Measurements from ENCODE around the gene TSC22D1.
"Not testable (repeated sequence)": the region's sequence is repeated elsewhere in the genome, so short reads cannot be mapped to it uniquely, and the experiment has no call there.

Gene TSC22D1

GRCh38 chr13:44617648-44618047 is 41.5 kb upstream of the TSC22D1 start:
- H3K4me1 Mint-ChIP-seq, result no peaks in the 10 kb centered on the region
- H3K4me3 Mint-ChIP-seq, result no peak overlapping the region
- no peaks in the 10 kb centered on the region for H3K36me3 Mint-ChIP-seq (ENCODE audit: low read depth)
- no peak for TF ChIP-seq CTCF (IDR thresholded peaks at IDR 0.05; ENCODE audit: unreplicated experiment in 3 of 3)
- no peaks in the 10 kb centered on the region for H3K9me3 Mint-ChIP-seq
- H3K27me3 Mint-ChIP-seq (ENCODE audit: low read depth), result no peaks in the 10 kb centered on the region
- no peak overlapping the region for H3K27ac Mint-ChIP-seq

- no peak overlapping the region for H3K4me3 Mint-ChIP-seq
- H3K36me3 Mint-ChIP-seq (ENCODE audit: low read depth), result peaks cover 4% of the 10 kb centered on the region
- H3K4me1 Mint-ChIP-seq, result no peaks in the 10 kb centered on the region
- TF ChIP-seq CTCF (IDR thresholded peaks at IDR 0.05; ENCODE audit: unreplicated experiment in 3 of 3), result no peak
- H3K27me3 Mint-ChIP-seq (ENCODE audit: low read depth), result no peaks in the 10 kb centered on the region
- peaks cover 9% of the 10 kb centered on the region for H3K9me3 Mint-ChIP-seq
- H3K27ac Mint-ChIP-seq, result no peak overlapping the region
Measured at GRCh38 chr13:44609137-44609536, 33.0 kb upstream of the TSC22D1 start.

DNA sequence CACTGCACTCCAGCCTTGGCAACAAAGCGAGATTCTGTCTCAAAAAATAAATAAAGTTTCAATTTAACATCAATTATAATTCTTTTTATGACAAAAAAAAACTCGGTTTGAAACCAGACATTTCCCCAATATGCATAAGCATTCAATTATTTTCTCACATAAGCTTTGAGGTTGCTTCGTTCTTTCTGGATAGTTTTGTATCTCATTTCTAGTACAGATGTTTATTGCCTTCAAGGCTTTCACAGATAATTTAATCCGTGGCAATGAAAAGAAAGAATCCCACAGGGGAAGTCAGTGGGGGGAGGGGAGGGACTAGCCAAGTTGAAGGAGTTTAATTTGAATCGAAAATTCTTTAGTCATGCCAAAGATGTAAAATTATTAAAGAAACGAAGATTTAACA is 29.6 kb upstream of the TSC22D1 start:
- Mint-ChIP-seq H3K27ac (no peak overlapping the region), H3K36me3 (ENCODE audit: low read depth) (peaks cover 2% of the 10 kb centered on the region), H3K9me3 (peaks cover 6% of the 10 kb centered on the region), H3K27me3 (ENCODE audit: low read depth) (no peaks in the 10 kb centered on the region), H3K4me3 (no peak overlapping the region), H3K4me1 (no peaks in the 10 kb centered on the region)
- TF ChIP-seq CTCF (IDR thresholded peaks at IDR 0.05; ENCODE audit: unreplicated experiment in 3 of 3), result no peak

- no peak for TF ChIP-seq CTCF (IDR thresholded peaks at IDR 0.05; ENCODE audit: unreplicated experiment in 3 of 3)
- Mint-ChIP-seq H3K4me1 (no peaks in the 10 kb centered on the region), H3K9me3 (peaks cover 3% of the 10 kb centered on the region), H3K36me3 (ENCODE audit: low read depth) (no peaks in the 10 kb centered on the region), H3K4me3 (no peak overlapping the region), H3K27ac (no peak overlapping the region), H3K27me3 (ENCODE audit: low read depth) (no peaks in the 10 kb centered on the region)
Measured at GRCh38 chr13:44605275-44605674, 29.1 kb upstream of the TSC22D1 start.

DNA sequence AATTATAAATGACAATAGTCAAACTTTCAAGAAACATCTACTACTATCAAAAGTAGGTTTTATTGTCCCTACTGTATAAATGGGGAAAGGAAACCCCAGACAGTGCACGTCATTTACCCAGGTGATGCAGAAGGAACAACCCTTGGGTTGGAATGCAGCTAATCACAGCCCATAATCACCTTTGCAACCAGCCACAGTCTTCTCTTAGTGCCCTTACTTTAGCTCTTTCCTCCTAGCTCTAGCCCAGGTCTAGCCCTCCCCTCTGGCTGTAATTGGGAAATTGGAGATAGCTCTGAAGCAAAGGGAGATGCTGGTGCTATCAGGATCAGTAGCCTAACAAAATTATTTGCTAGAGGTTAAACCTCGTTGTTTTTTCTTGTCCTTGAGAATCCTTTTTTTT is 25.5 kb upstream of the TSC22D1 start:
- Mint-ChIP-seq H3K4me3 (no peak overlapping the region), H3K9me3 (no peaks in the 10 kb centered on the region), H3K36me3 (ENCODE audit: low read depth) (no peaks in the 10 kb centered on the region), H3K4me1 (no peaks in the 10 kb centered on the region), H3K27me3 (ENCODE audit: low read depth) (no peaks in the 10 kb centered on the region), H3K27ac (no peak overlapping the region)
- no peak for TF ChIP-seq CTCF (IDR thresholded peaks at IDR 0.05; ENCODE audit: unreplicated experiment in 3 of 3)

DNA sequence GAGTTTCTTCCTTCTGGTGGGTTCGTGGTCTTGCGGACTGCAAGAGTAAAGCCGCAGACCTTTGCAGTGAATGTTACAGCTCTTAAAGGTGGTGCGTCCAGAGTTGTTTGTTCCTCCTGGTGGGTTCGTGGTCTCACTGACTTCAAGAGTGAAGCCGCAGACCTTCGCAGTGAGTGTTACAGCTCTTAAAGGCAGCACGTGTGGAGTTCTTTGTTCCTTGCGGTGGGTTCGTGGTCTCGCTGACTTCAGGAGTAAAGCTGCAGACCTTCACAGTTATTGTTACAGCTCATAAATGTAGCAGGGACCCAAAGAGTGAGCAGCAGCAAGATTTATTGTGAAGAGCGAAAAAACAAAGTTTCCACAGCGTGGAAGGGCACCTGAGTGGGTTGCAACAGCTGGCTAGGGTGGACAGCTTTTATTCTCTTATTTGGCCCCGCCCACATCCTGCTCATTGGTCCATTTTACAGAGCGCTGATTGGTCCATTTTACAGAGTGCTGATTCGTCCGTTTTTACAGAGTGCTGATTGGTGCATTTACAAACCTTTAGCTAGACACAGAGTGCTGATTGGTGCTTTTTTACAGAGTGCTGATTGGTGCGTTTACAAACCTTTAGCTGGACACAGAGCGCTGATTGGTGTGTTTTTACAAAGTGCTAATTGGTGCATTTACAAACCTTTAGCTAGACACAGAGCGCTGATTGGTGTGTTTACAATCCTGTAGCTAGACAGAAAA is 17.9 kb upstream of the TSC22D1 start:
- H3K9me3 Mint-ChIP-seq; H3K27ac Mint-ChIP-seq; H3K27me3 Mint-ChIP-seq (ENCODE audit: low read depth); H3K4me1 Mint-ChIP-seq; H3K4me3 Mint-ChIP-seq; H3K36me3 Mint-ChIP-seq (ENCODE audit: low read depth): not testable (repeated sequence)

Data from nephron (organoid).